SU-DHL-6 (cell line): ENCODE results near the gene PGAP3.

ENCODE experiments used
- H2AFZ ChIP-seq: fragments of 200-600 bp; sonication (generic); 2 replicates; pipeline ENCODE4 v1.6.1; 2014; ENCODE audit warnings: low read depth, mild to moderate bottlenecking, moderate library complexity, mixed read lengths, antibody characterized with exemption, low read length; ENCODE audit not compliant: severe bottlenecking
- H3F3A ChIP-seq: fragments of 200-600 bp; shearing (Covaris generic); 2 replicates; pipeline ENCODE4 v1.6.0; 2016; ENCODE audit warnings: antibody characterized with exemption, mild to moderate bottlenecking; ENCODE audit not compliant: insufficient read depth
- H3K27ac ChIP-seq: fragments of 200-600 bp; sonication (generic); 2 replicates; pipeline ENCODE4 v1.5.1; 2016; ENCODE audit warnings: low read depth, mild to moderate bottlenecking, low read length, moderate library complexity, mixed read lengths
- H3K27me3 ChIP-seq: fragments of 200-600 bp; sonication (generic), shearing (Covaris generic); 2 replicates; pipeline ENCODE4 v1.6.0; 2014; ENCODE audit warnings: mild to moderate bottlenecking, low read length
- H3K36me3 ChIP-seq: fragments of 200-600 bp; sonication (generic); 2 replicates; pipeline ENCODE4 v1.6.1; 2014; ENCODE audit warnings: mild to moderate bottlenecking, low read length, mixed read lengths
- H3K4me2 ChIP-seq: fragments of 300-600, 200-600 bp; shearing (Covaris generic), sonication (generic); 2 replicates; pipeline ENCODE4 v1.6.0; 2014; ENCODE audit warnings: low read length, low read depth, mild to moderate bottlenecking; ENCODE audit not compliant: poor library complexity, severe bottlenecking
- H3K4me3 ChIP-seq: fragments of 200-600 bp; sonication (generic); 2 replicates; pipeline ENCODE4 v1.5.1; 2014; ENCODE audit warnings: antibody characterized with exemption, low read length, mild to moderate bottlenecking, mixed read lengths; ENCODE audit not compliant: insufficient read depth, poor library complexity, severe bottlenecking
- H3K79me2 ChIP-seq: fragments of 200-600 bp; sonication (generic); 2 replicates; pipeline ENCODE4 v1.6.1; 2014; ENCODE audit warnings: mild to moderate bottlenecking, low read length, moderate library complexity; ENCODE audit not compliant: insufficient read depth
- H3K9ac ChIP-seq: fragments of 200-600 bp; sonication (generic); 2 replicates; pipeline ENCODE4 v1.7.0; 2014; ENCODE audit warnings: mild to moderate bottlenecking, low read length
- H3K9me2 ChIP-seq: fragments of 200-600 bp; sonication (generic); replicated peaks from 2 replicates; pipeline ENCODE4 v1.6.1; 2014; ENCODE audit warnings: low read length; ENCODE audit not compliant: insufficient read depth
- H3K9me3 ChIP-seq: fragments of 200-600 bp; sonication (generic); 2 replicates; pipeline ENCODE4 v1.6.1; 2014; ENCODE audit warnings: low read length, mixed read lengths; ENCODE audit not compliant: insufficient read depth
- H4K20me1 ChIP-seq: fragments of 200-600 bp; sonication (generic); 2 replicates; pipeline ENCODE4 v1.6.1; 2014; ENCODE audit warnings: low read depth, mild to moderate bottlenecking, antibody characterized with exemption, low read length, moderate library complexity, mixed read lengths
- EZH2phosphoT487 ChIP-seq: fragments of 200-600 bp; sonication (generic), shearing (Covaris generic); conservative IDR thresholded peaks from 2 replicates; pipeline ENCODE4 v1.6.1; 2018; ENCODE audit warnings: mild to moderate bottlenecking, antibody characterized with exemption, low read length, moderate library complexity, mixed read lengths
- TF ChIP-seq, protein P1 (sequence below): fragments of 200-600 bp; sonication (generic); IDR thresholded peaks from one replicate; pipeline ENCODE4 v1.5.1; 2017; ENCODE audit warnings: antibody characterized with exemption, mild to moderate bottlenecking, low read length, moderate library complexity; ENCODE audit not compliant: insufficient read depth, poor library complexity, severe bottlenecking

PGAP3 gene

DNA sequence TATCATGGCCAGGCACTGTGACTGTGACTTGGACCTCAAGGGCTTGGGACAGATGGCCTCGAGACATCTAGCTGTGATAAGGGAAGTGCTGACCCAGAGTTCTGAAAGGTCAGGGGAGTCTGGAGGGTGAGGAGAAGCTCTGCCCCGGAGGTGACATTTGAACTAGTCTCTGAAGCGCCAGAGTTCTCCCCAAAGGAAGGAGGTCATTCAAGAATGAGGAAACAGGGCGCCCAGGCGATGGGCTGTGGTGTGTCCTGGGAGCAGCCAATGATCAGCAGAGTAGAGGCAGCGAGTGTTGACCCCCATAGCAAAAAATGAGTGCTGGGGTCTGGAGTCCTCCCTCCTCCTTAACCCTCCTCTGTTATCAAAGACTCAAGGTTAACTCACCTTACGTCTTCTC is 46.0 kb downstream of the PGAP3 start:
- H2AFZ ChIP-seq: no peak overlapping the region
- H4K20me1 ChIP-seq: no peaks in the 10 kb centered on the region; the same call in 1 of the 2 replicates
- H3F3A ChIP-seq: no peaks in the 10 kb centered on the region
- TF ChIP-seq, protein P1, sequence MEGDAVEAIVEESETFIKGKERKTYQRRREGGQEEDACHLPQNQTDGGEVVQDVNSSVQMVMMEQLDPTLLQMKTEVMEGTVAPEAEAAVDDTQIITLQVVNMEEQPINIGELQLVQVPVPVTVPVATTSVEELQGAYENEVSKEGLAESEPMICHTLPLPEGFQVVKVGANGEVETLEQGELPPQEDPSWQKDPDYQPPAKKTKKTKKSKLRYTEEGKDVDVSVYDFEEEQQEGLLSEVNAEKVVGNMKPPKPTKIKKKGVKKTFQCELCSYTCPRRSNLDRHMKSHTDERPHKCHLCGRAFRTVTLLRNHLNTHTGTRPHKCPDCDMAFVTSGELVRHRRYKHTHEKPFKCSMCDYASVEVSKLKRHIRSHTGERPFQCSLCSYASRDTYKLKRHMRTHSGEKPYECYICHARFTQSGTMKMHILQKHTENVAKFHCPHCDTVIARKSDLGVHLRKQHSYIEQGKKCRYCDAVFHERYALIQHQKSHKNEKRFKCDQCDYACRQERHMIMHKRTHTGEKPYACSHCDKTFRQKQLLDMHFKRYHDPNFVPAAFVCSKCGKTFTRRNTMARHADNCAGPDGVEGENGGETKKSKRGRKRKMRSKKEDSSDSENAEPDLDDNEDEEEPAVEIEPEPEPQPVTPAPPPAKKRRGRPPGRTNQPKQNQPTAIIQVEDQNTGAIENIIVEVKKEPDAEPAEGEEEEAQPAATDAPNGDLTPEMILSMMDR: no peak
- TF ChIP-seq EZH2phosphoT487: no peak
- no peaks in the 10 kb centered on the region for H3K9me2 ChIP-seq
- H3K9ac ChIP-seq: no peak overlapping the region
- H3K4me3 ChIP-seq: no peak overlapping the region
- H3K4me2 ChIP-seq: no peak overlapping the region
- H3K27ac ChIP-seq: no peak overlapping the region
- H3K27me3 ChIP-seq: no peaks in the 10 kb centered on the region
- H3K79me2 ChIP-seq: peaks cover 79% of the 10 kb centered on the region
- no peaks in the 10 kb centered on the region for H3K36me3 ChIP-seq
- no peaks in the 10 kb centered on the region for H3K9me3 ChIP-seq

DNA sequence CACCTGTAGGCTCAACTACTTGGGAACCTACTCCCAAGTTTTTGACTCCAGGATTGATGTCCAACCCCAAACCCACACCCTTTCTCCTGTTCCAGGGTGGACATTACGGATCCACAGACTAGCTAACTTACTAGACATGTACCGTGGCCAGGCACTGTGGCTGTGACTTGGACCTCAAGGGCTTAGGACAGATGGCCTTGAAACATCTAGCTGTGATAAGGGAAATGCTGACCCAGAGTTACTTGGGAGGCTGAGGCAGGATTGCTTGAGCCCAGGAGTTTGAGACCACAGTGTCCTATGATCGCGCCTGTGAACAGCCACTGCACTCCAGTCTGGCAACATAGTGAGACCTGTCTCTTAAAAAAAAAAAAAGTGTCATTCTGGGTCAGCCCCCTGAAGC is 46.8 kb downstream of the PGAP3 start:
- peaks cover 75% of the 10 kb centered on the region for H3K79me2 ChIP-seq
- no peaks in the 10 kb centered on the region for H3K9me3 ChIP-seq
- no peak overlapping the region for H3K4me3 ChIP-seq
- no peaks in the 10 kb centered on the region for H3K36me3 ChIP-seq
- H3K4me2 ChIP-seq: no peak overlapping the region
- H2AFZ ChIP-seq: no peak overlapping the region
- TF ChIP-seq, protein P1: no peak
- TF ChIP-seq EZH2phosphoT487: no peak
- no peaks in the 10 kb centered on the region; the same call in 1 of the 2 replicates for H4K20me1 ChIP-seq
- H3K27ac ChIP-seq: no peak overlapping the region
- H3K9me2 ChIP-seq: no peaks in the 10 kb centered on the region
- no peaks in the 10 kb centered on the region for H3F3A ChIP-seq
- no peak overlapping the region for H3K9ac ChIP-seq
- H3K27me3 ChIP-seq: no peaks in the 10 kb centered on the region

DNA sequence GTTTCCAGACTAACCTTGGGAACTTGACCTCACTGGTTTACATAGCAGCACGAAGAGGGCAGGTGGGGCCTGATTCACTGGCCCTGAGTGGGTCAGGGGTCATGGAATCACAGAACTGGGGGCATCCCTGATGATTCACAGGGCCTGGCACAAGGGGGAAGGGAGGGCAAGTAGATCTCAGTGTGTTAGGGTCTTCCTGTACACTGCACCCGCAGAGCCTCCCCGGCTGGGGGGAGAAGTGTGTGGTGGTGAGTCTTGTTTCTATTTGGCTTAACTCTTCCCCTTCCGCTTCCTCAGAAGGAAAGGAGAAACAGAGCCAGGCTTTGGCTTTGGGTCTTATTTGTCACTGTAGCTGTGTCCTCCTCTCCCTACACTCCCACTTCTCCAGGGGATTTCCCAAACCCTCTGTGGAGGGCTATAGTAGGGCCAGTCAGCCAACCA is 47.2 kb downstream of the PGAP3 start:
- Histone ChIP-seq H3K4me3 (no peak overlapping the region), H3K27me3 (no peaks in the 10 kb centered on the region), H3K79me2 (peaks cover 70% of the 10 kb centered on the region), H3K27ac (no peak overlapping the region), H4K20me1 (no peaks in the 10 kb centered on the region; the same call in 1 of the 2 replicates), H3K9me2 (no peaks in the 10 kb centered on the region), H3K4me2 (no peak overlapping the region), H3F3A (no peaks in the 10 kb centered on the region), H3K36me3 (no peaks in the 10 kb centered on the region), H3K9ac (no peak overlapping the region), H2AFZ (no peak overlapping the region), H3K9me3 (no peaks in the 10 kb centered on the region)
- TF ChIP-seq, protein P1: no peak
- no peak for TF ChIP-seq EZH2phosphoT487
